Type B pancreatic cell (in vitro differentiated cells): ENCODE measurements around the gene AGFG2. TPM values are rescaled to one million over a fixed set of nuclear protein-coding genes. Genes with fewer than 3 reads are reported as not detected.
A peak's percentile ranks its signal among the peaks of the same experiment; 100 is the strongest.

Experiments used
- DNase-seq: peaks from one replicate; pipeline ENCODE4 v3.0.0; 2021; ENCODE audit warnings: mixed read lengths; ENCODE audit not compliant: unreplicated experiment; ENCODE audit errors: extremely low spot score
- H3K27ac Mint-ChIP-seq: 2 replicates; pipeline ENCODE4 v1.8.0; 2021; ENCODE audit warnings: mild to moderate bottlenecking, mixed read lengths
- H3K27me3 Mint-ChIP-seq: 2 replicates; pipeline ENCODE4 v1.8.0; 2021; ENCODE audit warnings: mixed read lengths
- H3K36me3 Mint-ChIP-seq: 2 replicates; pipeline ENCODE4 v1.8.0; 2021; ENCODE audit warnings: mixed read lengths
- H3K4me1 Mint-ChIP-seq: one replicate; pipeline ENCODE4 v1.8.0; 2021; ENCODE audit warnings: mixed read lengths; ENCODE audit not compliant: unreplicated experiment
- H3K4me3 Mint-ChIP-seq: 2 replicates; pipeline ENCODE4 v1.8.0; 2021; ENCODE audit warnings: mild to moderate bottlenecking, mixed read lengths
- H3K9me3 Mint-ChIP-seq: 2 replicates; pipeline ENCODE4 v1.8.0; 2021; ENCODE audit warnings: mixed read lengths
- total RNA-seq: library from RNA; stranded (reverse); gene quantifications from 2 replicates; pipeline ENCODE4 v1.2.1, GENCODE V29; 2021; ENCODE audit warnings: low replicate concordance
- TF ChIP-seq, protein P1 (sequence below): fragments of 200-600 bp; sonication (generic); conservative IDR thresholded peaks from 2 replicates; pipeline ENCODE4 v1.5.0; 2021; ENCODE audit warnings: antibody characterized with exemption, mild to moderate bottlenecking

Gene AGFG2
- total RNA-seq, 1 donor from 2014 or later, result 16.3 TPM

DNA sequence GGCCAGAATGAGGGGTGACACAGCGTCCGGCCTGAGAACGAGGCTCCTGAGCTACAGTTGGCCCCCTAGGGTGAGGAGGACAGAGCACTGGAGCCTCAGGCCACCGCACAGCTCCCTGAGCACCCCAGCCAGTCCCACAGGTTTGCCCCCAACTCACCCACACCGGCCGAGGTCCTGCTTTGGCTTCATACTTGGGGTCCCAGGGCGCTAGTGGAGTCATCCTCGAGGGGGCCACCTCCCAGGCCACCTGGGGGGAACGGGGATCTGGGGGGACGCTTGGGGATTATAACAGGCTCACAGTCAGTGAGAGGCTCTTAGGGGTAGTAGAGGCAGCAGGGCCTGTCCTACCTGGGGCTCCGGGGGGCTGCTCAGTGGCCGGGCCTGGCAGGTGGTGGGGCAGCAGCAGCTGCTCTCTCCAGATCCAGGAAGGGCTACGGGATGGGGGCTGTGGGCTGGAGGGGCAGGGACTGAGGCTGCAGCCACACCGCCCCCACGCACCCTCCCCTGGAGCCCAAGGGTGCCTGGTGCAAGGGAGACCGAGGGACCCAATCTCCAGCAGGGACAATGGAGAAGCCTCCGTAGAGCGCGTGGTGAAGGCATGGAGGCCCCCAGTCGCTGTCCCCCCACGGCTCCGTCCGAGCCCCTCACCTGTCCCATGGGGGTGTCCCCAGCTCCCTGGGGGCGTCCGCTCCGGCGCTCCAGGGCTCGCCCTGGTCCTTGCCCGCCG lies 34.1 kb downstream of the AGFG2 start:
- H3K36me3 Mint-ChIP-seq, result no peaks in the 10 kb centered on the region
- peaks cover 4% of the 10 kb centered on the region for H3K27me3 Mint-ChIP-seq
- H3K4me1 Mint-ChIP-seq, result peaks cover 21% of the 10 kb centered on the region
- no peaks in the 10 kb centered on the region for H3K9me3 Mint-ChIP-seq
- no peak overlapping the region for H3K27ac Mint-ChIP-seq
- H3K4me3 Mint-ChIP-seq, result no peak overlapping the region
- TF ChIP-seq, protein P1, sequence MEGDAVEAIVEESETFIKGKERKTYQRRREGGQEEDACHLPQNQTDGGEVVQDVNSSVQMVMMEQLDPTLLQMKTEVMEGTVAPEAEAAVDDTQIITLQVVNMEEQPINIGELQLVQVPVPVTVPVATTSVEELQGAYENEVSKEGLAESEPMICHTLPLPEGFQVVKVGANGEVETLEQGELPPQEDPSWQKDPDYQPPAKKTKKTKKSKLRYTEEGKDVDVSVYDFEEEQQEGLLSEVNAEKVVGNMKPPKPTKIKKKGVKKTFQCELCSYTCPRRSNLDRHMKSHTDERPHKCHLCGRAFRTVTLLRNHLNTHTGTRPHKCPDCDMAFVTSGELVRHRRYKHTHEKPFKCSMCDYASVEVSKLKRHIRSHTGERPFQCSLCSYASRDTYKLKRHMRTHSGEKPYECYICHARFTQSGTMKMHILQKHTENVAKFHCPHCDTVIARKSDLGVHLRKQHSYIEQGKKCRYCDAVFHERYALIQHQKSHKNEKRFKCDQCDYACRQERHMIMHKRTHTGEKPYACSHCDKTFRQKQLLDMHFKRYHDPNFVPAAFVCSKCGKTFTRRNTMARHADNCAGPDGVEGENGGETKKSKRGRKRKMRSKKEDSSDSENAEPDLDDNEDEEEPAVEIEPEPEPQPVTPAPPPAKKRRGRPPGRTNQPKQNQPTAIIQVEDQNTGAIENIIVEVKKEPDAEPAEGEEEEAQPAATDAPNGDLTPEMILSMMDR, result no peak
- no peak for DNase-seq

DNA sequence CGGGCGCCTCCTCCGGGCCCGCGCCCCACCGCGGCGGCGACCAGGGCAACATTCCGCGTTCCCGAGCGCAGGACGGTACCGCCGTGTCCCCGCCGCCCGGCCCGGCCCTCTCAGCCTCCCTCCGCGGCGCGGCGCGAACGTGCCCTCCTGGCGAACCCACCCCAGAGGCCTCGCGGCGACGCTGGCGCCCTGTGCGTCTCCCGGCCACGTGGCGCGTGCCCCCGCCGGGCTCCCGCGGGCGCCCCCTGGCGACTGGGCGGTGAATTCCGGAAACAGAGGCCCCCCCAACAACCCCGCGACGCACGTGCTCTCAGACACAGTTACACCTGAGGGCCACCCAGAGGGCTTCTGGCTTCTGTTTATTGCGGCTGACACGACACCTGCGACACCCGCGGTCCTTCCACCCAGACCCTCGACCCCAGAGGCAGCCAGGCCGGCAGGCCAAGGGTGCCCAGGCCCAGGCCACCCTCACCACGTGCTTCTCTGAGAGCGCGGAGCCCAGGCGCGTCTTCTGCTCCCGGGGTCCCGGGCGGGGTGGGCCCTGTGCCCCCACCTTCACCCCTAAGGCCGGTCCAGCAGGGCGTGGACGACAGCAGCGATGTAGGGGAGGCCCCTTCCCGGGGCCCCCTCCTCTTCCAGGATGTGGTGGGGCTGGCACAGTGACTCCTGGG lies 34.8 kb downstream of the AGFG2 start, which contains the start of gene SAP25:
Gene SAP25, minus strand, starts transcription at position 210 of the 671 bp plus-strand sequence. Its CDS starts 158 bp downstream, at position 52.
- H3K27ac Mint-ChIP-seq, result no peak within 1 kb of the TSS
- no peaks in the 10 kb centered on the region for H3K9me3 Mint-ChIP-seq
- peak; percentile 68 for DNase-seq
- H3K36me3 Mint-ChIP-seq, result no peaks in the 10 kb centered on the region
- H3K4me1 Mint-ChIP-seq, result peaks cover 17% of the 10 kb centered on the region
- H3K27me3 Mint-ChIP-seq, result peaks cover 4% of the 10 kb centered on the region
- TF ChIP-seq, protein P1, result no peak
- H3K4me3 Mint-ChIP-seq, result no peak within 1 kb of the TSS

DNA sequence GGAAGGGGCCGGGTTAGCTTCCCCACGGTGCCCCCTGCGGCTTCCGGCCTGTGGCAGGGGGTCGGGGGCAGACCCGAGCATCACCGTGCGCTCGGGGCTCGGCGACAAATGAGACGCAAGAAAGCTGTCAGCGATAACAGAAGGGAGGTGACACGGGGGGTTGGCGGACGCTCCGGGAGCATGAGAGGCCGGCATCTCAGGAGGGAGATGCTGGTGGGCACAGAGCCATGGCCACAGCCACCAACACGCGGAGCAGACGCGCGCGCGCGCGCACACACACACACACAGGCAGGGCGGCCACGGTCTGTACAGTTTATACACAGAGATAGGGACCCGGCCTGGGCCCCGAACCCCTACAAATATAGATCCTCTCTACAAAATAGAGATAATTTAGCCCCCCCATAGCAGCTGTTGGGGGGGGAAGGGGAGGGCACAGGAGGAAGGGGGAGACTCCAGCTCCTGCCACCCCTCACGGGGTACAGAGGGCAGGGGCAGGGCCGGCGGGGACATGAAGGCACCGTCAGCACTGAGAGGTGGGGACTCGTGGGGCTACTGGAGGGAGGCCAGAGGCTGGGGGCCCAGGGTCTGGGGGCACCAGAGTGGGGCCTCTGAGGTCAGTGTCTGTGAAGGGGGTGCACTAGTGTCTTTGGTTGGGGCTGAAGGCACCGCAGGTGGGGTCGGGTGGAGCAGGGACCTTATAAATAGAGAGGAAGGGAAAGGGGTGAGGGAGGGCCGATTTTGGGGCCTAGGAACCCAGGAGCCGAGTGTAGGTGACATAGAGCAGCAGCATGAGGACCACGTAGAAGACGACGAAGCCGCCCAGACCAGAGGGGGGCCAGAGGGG lies 35.6 kb downstream of the AGFG2 start:
- no peak for DNase-seq
- Mint-ChIP-seq H3K27ac (no peak overlapping the region), H3K27me3 (no peaks in the 10 kb centered on the region), H3K4me1 (peaks cover 9% of the 10 kb centered on the region), H3K36me3 (no peaks in the 10 kb centered on the region), H3K4me3 (no peak overlapping the region), H3K9me3 (no peaks in the 10 kb centered on the region)
- TF ChIP-seq, protein P1, result no peak

DNA sequence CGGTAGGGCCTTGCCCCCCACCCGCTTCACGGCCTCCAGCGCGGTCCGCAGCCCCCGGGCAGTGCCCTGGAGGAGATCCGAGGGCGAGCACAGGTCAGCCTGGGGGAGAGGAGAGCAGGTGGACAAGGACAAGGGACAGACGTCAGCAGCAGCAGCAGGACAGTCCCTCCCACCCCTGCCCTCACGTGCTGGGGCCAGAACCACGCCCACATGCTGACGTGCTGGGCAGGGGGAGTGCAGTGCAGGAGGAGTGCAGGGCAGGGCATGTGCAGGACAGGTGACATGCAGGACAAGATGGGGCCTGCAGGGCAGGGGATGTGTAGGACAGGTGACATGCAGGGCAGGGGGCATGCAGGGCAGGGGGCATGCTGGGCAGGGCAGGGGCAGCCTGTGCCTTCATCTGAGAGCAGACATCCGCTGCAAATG lies 36.2 kb downstream of the AGFG2 start:
- Mint-ChIP-seq H3K27me3 (no peaks in the 10 kb centered on the region), H3K4me3 (no peak overlapping the region), H3K36me3 (no peaks in the 10 kb centered on the region), H3K4me1 (peaks cover 8% of the 10 kb centered on the region), H3K27ac (no peak overlapping the region), H3K9me3 (no peaks in the 10 kb centered on the region)
- TF ChIP-seq, protein P1, result no peak
- DNase-seq, result peak; percentile 68

DNA sequence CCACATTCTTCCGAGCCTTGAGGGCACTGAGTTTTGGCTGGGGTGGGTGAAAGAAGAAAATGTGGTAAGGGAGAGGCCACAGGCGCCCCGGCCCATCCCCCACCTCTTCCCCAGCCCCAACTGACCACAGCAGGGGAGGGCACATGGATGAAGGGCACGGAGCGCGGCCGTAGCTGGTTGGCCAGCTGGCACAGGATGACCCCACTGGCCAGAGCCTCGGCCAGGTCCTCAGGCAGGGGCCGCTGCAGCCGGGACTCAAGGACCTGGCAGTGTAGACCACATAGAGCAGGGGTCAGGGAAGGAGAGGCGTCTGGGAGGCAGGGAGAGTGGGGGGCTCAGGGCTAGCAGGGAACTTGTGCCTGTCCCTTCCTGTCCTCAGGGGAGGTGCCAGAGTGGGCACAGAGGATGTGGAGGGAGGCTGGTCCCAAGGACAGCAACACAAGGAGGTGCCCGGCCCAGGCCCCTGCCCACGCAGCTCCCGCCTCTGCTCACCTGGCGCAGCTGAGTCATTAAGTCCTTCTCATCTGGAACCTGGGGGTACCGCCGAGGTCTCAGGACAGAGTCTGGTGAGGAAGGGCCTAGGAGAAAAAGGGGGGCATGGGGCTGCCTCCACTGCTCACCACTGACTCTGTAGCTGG lies 36.9 kb downstream of the AGFG2 start:
- Mint-ChIP-seq H3K27ac (no peak overlapping the region), H3K4me1 (peaks cover 8% of the 10 kb centered on the region), H3K36me3 (no peaks in the 10 kb centered on the region), H3K9me3 (no peaks in the 10 kb centered on the region), H3K27me3 (no peaks in the 10 kb centered on the region), H3K4me3 (no peak overlapping the region)
- TF ChIP-seq, protein P1, result no peak
- DNase-seq, result no peak
